A549 (cell line): ENCODE measurements around the gene KRT17.

ENCODE experiments used
- KDM5A ChIP-seq: fragments of 200-600 bp; sonication (generic); IDR thresholded peaks from 2 replicates; pipeline ENCODE4 v1.6.1; 2016; ENCODE audit warnings: antibody characterized with exemption, mild to moderate bottlenecking
- TFCP2L1 ChIP-seq: fragments of 250-450 bp; sonication (Bioruptor Pico); IDR thresholded peaks from 2 replicates; pipeline ENCODE4 v1.5.0; 2021; ENCODE audit warnings: mild to moderate bottlenecking
- TF ChIP-seq, protein P1 (sequence below): fragments of >200 bp; sonication (Bioruptor Twin); formaldehyde crosslinking; IDR thresholded peaks from 3 replicates; pipeline ENCODE4 v1.5.1; 2016
- TF ChIP-seq, protein P2 (sequence below): fragments of 200-600 bp; sonication (generic); IDR thresholded peaks from 2 replicates; pipeline ENCODE4 v1.6.1; 2016; ENCODE audit warnings: antibody characterized with exemption, mild to moderate bottlenecking, moderate library complexity

DNA sequence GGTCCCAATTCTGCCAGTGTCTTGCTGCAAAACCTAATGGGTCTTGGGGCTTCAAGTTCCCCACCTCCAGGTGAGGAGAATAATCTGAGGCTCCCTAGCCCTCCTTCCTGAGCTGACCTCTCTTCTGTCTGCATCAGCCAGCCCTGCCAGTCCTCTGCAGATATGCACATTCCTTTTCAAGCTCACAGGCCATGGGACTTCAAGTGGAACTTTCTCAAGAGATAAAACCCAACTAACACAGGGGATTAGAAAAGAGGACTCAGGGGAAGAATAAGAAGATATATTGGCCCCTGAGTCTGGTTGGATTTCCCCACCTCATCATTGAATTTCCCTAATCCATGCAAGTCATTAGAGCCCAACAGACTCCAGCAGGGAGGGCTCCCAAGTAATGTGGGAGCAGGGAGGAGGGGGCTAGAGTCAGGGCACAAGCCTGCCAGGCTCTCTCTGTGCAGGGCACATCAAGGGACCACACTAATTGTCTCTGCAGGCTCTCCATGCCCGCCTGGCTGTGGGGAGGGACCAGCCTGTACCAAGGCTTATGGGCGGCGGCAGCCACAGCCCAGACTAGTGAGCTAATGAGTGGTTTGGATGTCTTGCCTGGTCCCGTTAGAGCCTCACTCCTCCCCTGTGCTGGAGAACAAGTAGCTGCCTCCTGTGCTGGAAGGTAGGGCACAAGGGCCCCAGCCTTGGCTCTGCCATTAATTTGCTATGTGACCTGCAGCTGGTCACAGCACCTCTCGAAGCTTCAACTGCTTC lies 38.9 kb downstream of the KRT17 start:
- TF ChIP-seq, protein P1, sequence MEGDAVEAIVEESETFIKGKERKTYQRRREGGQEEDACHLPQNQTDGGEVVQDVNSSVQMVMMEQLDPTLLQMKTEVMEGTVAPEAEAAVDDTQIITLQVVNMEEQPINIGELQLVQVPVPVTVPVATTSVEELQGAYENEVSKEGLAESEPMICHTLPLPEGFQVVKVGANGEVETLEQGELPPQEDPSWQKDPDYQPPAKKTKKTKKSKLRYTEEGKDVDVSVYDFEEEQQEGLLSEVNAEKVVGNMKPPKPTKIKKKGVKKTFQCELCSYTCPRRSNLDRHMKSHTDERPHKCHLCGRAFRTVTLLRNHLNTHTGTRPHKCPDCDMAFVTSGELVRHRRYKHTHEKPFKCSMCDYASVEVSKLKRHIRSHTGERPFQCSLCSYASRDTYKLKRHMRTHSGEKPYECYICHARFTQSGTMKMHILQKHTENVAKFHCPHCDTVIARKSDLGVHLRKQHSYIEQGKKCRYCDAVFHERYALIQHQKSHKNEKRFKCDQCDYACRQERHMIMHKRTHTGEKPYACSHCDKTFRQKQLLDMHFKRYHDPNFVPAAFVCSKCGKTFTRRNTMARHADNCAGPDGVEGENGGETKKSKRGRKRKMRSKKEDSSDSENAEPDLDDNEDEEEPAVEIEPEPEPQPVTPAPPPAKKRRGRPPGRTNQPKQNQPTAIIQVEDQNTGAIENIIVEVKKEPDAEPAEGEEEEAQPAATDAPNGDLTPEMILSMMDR = no peak
- TF ChIP-seq, protein P2, sequence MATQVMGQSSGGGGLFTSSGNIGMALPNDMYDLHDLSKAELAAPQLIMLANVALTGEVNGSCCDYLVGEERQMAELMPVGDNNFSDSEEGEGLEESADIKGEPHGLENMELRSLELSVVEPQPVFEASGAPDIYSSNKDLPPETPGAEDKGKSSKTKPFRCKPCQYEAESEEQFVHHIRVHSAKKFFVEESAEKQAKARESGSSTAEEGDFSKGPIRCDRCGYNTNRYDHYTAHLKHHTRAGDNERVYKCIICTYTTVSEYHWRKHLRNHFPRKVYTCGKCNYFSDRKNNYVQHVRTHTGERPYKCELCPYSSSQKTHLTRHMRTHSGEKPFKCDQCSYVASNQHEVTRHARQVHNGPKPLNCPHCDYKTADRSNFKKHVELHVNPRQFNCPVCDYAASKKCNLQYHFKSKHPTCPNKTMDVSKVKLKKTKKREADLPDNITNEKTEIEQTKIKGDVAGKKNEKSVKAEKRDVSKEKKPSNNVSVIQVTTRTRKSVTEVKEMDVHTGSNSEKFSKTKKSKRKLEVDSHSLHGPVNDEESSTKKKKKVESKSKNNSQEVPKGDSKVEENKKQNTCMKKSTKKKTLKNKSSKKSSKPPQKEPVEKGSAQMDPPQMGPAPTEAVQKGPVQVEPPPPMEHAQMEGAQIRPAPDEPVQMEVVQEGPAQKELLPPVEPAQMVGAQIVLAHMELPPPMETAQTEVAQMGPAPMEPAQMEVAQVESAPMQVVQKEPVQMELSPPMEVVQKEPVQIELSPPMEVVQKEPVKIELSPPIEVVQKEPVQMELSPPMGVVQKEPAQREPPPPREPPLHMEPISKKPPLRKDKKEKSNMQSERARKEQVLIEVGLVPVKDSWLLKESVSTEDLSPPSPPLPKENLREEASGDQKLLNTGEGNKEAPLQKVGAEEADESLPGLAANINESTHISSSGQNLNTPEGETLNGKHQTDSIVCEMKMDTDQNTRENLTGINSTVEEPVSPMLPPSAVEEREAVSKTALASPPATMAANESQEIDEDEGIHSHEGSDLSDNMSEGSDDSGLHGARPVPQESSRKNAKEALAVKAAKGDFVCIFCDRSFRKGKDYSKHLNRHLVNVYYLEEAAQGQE = no peak
- no peak for TF ChIP-seq TFCP2L1 (CRISPR knock-in tag)
- no peak for TF ChIP-seq KDM5A
